Panc1 (cell line): ENCODE data around the gene CXCR1.

Experiments
- CTCF ChIP-seq: fragments of 450-650 bp; IDR thresholded peaks from 2 replicates; pipeline ENCODE4 v1.5.1; 2017; ENCODE audit warnings: mild to moderate bottlenecking
- POLR2AphosphoS5 ChIP-seq: IDR thresholded peaks from 2 replicates; pipeline ENCODE4 v1.6.1; 2012; ENCODE audit warnings: mild to moderate bottlenecking, low read depth, low read length, moderate library complexity
- REST ChIP-seq, 2 experiments: IDR thresholded peaks; 2 replicates each; pipeline ENCODE4 v1.6.1; 2011 to 2012; ENCODE audit warnings: low read depth in 2 of 2, control low read depth in 1 of 2, low read length in 1 of 2, mild to moderate bottlenecking in 1 of 2, moderate library complexity in 1 of 2; ENCODE audit not compliant: insufficient read depth in 1 of 2
- SIN3A ChIP-seq: IDR thresholded peaks from 2 replicates; pipeline ENCODE4 v1.6.1; 2012; ENCODE audit warnings: low read depth, mild to moderate bottlenecking, low read length, moderate library complexity, borderline replicate concordance; ENCODE audit not compliant: insufficient read depth

GRCh38 chr2:218152777-218153176 lies 14.0 kb downstream of the CXCR1 start:
- TF ChIP-seq CTCF (no peak), SIN3A (no peak), POLR2AphosphoS5 (no peak), REST (IDR thresholded peaks at IDR 0.05; ENCODE audit: insufficient read depth in 1 of 2, low read depth in 2 of 2, low read length in 1 of 2) (no peak)
